HG03039 (cell line): ENCODE results near the gene HPS1.

Experiments used
- ATAC-seq: cut with Tn5 transposase; IDR thresholded peaks from one replicate; pipeline ENCODE4 v1.9.1; 2021; ENCODE audit warnings: mild to moderate bottlenecking, moderate library complexity; ENCODE audit not compliant: unreplicated experiment

The HPS1 gene

DNA sequence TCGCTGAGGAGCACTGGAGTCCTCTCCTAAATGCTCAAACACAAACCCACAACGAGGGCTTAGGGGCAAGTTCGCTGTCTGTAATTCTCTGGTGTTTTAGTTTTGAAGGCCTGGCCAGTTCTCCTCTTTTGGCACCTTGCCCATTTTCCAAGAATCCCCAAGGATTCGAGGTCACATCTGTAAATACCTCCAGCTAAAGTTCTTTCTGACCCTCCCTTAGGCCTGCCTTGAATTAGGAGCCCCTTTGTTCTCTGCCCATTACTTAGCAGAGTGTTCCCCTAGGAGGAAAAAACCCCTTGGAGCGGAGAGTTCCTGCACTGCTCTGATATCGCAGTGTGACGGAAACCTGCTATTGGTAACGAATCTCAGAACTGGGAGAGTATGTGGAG is 31.0 kb downstream of the HPS1 start:
- ATAC-seq: no peak

DNA sequence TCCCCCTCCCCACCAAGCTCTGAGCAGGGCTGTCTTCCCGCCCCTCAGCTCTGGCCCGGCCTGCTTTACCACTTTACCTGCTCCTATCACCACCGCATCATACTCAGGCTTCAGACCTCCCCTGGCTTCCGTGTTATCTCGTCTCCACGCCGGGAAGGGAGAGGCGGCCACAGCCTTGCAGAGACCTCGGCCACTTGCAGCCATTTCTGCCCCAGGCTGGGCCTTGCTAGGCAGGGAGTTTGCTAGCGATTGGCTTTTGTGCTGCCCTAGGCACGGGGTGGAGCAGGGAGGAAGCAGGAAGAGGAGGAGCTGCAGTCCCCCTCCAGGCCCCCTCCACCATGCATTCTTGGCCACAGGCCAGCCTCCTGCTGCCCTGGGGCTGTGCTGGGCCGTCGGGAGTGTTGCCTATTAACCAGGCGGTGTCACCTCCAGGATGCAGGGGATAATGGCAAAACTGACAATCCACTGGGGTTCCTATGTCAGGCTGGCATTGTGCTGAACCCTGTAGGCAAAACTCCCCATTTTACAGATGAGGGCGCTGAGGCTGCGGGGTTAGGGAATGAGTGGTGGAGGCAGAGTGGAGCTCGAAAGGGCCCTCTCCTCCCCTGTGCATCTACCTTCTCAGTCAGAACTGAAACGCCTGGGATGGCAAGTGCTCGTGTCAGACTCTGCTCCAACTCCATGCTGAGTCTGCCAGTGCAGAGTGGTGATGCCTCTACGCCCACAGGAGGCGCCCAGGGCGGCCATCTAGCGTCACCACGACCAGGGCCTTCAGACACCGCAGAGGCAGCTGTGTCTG is 31.6 kb downstream of the HPS1 start, which contains the start of gene PYROXD2:
TSS of gene PYROXD2 (minus strand) at position 251 of the 799 bp plus-strand sequence. CDS start at position 204, 47 bp downstream.
- no peak for ATAC-seq

DNA sequence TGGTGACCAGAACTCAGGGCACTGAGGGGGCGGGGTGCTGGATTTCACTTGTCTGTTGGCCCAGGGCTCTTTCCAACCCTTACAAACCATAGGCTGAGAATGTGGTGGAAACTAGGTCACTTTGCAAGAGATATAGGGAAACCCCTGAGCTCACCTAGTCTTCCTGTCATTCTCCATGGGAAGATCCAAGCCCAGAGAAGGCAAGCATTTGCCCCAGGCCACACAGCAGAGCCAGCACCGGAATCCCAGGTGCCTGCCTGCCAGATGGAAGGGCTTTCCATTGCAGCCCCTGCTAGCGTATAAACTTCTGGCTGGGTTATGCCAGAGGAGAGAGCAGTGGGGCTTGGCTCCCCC is 32.2 kb downstream of the HPS1 start:
- ATAC-seq: no peak

DNA sequence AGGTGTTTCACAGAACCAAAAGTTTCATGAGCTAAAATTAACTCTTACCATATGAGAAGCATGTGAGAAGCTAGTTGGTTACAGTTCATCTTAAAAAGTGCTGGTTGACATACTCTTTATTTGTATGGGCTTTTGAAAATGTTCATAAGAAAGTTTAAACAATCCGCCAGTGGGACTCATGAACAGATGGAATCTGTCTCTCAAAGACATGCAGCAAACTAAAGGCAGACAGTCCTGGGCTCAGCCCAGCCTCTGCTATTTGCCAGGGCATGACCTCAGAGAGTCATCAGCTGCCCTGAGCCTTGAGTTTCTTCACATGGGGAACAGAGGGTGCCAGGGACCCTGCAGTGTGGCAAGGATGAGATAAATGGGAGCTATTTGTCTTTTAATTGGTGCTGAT is 35.0 kb downstream of the HPS1 start:
- no peak for ATAC-seq

DNA sequence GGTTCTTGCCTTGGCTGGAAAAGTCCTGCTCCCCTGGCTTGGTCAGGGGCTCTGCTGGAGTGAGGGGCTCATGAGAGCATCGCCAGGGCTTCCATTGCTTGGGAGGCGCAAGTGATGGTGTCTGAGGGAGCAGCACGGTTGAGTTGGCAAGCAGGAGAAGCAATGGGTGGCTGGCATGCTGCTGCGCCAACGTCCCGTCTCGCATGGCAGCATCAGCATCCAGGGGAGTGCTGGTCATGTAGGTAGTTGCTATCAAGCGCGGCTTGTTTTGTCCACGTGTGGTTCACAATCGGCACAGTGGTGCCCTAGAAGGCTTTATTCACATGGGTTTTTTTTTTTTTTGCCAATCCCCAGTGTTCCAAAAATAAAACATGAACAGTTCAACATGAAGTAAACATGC is 35.6 kb downstream of the HPS1 start:
- no peak for ATAC-seq

DNA sequence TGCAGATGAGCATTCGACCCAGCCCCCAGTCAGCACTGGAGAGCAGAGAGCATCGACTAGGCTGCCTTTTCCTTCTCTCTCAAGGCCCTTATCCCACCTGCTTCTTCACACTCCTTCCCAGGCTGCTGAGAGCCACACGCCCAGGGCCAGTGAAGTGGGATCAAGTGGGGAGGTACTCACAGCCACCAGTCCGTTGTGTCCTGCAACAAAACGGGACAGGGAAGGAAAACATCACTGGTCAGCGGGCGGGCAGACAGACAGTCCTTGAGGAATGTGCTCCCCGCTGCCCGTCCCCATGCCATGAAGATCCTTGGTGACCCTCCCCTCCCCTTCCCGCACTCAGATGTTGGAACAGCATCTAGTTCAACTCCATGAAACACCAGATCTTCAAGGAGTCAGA is 36.0 kb downstream of the HPS1 start:
- ATAC-seq: no peak

DNA sequence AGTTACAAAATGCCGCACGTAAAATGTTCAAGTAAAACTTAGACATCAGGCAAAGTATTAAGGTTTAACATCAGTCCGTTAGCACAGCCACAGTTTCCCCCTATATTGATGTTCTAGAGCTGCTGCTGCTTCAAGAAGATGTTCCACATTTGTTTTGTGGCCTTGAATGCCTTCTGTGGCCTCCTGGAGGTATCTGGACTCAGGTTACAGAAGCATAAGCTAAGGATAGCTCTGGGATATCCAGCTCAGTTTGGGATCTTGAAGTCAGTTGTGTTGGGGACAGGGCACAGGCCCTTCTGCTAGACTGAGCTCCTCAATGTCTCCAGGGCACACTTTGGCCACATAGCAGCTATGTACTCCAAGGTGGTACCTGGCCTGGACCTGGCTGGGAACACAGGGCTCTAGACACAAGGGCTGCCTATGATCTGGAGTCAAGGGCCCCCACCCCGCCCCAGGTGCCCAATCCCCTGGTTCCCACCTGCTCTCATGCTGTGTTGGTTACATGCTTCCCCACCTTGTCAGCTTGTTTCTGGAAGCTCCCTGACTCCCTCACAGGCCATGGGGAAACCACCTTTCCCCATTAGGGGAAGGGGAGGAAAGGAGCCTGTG is 36.5 kb downstream of the HPS1 start:
- no peak for ATAC-seq

DNA sequence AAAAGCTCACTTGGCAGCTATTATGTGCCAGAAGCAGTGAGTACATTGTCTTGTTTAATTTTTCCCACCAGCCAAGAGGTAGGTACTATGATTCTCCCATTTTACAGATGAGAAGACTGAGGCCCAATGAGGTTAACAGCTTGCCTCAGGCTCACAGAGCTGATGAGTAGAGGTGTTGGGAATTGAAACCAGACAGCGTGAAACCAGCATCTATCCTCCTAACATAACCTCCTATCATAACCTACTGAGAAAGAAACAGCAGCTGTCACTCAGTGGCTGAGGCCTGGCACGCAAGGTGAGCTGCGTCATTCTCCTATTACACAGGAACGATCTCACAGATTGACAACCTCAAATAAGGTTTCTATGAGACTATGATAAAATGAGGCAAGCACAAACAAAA is 37.9 kb downstream of the HPS1 start:
- ATAC-seq: no peak

DNA sequence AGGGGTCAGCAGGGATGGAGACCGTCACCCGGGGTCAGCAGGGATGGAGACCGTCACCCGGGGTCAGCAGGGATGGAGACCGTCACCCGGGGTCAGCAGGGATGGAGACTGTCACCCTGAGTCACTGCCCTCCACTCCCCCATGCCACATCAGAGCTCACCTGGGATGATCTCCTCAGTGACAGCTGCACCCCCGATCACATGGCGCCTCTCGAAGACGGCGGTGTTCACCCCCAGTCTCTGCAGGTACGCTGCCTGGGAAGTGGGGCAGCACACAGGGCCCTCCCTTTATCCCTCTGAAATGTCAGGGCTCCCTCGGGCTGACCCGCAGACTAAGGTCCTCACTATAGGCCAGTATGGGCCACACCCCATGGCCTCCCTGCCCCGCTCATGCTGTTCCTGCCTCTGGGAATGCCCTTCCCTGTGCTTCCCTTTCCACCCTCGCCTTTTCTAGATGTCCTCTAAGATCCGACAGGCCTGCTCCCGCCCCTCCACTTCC is 38.9 kb downstream of the HPS1 start:
- ATAC-seq: no peak

DNA sequence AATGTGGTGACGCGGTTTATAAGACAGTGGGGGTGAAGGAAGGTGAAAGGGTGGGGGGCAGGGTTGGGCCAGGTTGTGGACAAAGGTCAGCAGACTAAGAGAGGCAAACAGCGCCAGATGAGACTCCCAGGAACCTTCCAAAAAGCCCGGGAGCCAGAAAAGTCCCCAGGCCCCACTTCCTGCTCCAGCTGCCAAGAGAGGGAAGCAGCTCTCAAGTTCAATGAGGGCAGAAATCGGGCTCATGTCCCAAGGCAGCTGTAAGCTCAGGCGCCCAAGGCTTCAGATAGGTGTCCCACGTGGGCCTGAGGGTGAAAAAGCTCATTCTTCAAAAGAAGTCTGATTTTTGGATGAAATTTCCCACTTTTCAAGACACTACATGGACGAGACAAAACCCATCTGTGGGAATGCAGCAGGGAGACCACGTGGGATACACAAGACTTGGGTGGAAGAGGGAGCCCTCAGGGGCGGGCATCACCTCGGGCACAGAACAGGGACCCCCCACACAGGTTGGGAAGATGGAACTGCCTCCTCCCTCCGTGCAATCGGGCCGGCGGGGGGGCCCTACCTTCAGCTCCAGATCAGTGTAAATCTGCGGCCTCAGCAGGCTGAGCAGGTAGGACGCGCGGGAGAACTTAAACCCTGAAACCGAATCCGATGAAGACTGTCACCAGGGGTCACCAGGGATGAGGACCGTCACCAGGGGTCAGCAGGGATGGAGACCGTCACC is 39.6 kb downstream of the HPS1 start:
- no peak for ATAC-seq

DNA sequence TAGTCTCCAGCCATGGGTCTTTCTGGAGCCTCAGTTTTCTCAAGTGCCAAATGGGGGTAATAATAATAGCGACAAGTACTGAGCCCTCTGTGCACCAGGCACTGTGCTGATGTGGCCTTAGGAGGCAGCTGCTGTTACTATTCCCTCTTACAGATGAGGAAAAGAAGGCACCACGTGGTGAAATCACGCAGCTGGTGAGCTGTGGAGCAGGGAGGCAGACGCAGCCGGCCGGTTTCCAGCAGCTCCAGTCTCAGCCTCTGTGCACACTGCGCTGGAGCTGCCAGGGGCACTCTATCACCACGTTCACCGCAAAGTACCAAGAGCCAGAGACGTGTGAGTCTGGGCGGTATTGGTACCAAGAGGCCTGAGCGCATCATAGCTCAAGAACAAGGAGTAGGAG is 41.3 kb downstream of the HPS1 start:
- no peak for ATAC-seq

DNA sequence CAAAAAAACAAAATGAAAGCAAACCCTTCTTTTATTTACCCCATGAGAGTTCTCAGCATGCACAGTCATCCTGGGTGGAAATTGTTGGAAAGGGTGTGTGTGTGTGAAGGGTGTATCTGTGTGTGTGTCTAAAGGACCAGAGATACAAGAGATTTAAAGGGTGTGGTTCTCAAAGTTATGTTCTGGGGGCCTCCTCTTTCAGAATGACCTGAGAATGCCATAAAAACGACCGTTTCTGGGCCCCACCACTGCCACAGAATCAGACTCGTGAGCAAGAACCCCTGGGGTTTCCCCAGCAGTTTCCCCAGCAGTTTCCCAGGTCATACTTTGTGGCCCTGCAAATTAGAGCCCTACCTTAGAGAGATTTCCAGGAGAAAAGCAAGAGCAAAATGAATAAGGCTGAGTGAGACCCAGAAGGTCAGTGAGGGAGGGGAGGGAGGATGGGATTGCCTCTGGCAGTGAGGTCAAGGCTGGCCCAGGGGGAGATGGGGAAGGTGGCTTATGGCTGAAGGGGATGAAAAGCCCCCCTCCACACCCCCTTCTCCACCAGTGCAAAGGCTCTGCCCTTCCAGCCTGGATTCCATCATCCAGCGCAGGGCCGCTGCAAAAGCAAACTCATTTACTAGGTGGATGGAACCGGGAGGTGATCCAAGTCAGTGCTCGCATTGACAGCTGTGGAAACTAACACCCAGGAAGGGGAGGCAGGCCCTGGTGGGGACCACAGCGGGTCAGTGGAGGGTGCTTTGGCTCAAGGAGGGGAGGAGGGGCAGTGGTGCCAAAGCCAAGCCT is 42.0 kb downstream of the HPS1 start:
- peak; percentile 46 for ATAC-seq

DNA sequence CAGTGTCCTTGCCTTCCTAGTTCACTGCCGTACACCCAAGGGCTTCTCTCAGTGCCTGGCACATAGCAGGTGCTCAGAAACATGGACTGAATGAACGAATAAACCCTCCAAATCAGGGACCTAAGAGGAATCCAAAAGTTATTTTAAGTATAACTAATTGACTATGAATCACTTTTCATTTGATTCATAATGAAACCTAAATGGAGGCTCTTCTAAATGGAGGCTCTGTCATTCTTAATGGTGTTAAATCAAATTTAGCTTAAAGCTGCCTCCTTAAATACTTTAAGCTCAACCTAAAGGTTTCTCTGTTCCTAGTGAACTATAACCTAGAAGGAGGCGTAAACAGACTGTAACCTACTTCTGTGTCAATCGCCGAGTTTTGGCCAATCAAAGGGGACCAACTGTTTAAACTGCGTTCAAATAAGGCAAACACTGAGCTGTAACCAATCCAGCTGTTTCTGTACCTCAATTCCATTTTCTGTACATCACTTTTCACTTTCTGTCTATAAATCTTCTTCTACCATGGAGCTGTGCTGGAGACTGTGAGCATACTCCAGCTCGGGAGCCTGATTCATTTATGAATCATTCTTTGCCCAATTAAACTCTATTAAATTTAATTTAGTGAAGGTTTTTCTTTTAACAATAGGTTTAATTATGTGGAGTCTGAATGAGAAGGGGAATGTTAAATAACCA is 42.8 kb downstream of the HPS1 start:
- ATAC-seq: no peak

DNA sequence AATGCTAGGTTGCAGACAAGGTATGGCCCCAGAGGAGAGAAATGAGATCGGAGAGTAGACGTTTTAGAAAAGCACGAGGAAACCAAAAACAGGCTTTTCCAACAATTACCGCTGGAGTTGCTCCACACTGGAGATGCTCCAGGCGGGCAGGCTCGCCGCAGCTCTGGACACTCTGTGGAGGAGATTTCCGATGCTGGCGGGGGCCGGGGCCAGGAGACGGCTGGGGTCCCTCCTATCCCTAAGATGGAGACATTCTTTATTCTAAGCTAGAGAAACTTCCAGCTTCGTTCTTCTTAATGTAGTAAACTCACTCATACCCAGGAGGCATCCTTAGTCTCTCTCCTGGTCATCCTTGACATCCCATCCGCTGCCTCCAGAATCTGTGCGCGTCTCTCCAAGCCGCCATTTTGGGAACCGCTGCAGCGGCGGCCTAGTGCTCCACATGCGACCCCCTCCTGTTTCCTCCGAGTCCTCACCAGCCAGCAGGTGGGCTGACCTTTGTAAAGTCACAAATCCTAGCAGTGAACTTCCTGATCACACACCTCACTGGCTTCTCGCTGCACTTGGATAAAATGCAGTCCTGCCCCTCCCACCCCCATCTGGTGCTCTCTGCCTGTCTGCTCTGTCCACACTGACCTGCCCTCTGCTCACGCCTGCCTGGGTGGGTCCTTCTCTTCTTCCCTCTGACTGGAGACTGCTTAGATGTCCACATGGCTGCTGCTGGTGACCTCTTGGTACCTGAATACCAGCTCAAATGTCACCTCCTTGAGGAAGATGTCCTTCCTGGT is 43.6 kb downstream of the HPS1 start:
- no peak for ATAC-seq

DNA sequence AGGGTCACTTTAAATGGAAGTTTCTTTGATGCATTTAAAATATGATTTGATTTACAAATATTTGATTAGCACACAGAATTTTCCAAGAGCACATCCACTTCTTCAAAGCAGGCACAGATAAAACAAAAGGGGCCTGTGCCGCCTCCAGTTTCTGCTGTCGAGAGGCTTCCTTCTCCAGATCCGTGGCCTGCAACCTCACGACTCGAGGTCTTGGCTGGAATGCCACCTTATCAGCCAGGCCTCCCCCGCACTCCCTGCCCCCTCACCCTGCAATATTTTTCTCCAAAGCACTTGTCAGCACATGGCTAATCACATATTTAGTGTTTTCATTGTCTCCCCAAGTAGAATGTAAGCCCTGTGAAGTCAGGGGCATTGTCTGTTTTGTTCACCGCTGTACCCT is 44.3 kb downstream of the HPS1 start:
- ATAC-seq: no peak

DNA sequence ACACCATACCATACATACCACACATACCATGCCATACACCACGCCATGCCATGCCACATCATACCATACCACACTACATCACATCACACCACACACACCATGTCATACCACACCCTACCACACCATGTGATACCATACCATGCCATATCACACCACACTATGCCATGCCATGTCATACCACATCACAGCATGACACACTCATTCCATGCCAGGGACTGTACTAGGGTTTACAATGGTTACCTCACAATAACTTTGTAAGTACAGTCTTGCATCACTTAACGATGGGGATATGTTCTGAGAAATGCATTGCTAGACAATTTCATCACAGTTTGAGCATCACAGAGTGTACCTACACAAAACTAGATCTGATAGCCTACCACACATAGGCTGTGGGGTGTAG is 46.3 kb downstream of the HPS1 start:
- no peak for ATAC-seq

DNA sequence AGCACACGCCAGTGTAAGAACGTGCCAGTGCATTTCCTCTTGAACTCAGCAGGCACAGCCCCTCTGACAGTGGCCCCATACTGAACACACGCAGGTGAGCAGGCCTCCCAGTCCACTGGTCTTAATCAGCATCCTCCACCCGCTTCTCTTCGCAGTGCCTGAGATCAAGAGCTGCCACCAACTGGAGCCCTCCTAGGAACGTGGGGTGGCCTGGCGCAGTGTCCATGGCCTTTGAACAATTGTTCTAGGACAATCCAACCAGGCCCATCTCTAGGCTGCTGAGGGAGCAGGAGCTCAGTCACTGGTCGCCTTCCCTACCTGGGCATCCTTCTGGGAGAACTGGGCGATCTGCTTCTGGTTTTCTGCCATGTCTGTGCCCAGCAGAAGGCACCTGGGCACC is 47.0 kb downstream of the HPS1 start:
- ATAC-seq: no peak

DNA sequence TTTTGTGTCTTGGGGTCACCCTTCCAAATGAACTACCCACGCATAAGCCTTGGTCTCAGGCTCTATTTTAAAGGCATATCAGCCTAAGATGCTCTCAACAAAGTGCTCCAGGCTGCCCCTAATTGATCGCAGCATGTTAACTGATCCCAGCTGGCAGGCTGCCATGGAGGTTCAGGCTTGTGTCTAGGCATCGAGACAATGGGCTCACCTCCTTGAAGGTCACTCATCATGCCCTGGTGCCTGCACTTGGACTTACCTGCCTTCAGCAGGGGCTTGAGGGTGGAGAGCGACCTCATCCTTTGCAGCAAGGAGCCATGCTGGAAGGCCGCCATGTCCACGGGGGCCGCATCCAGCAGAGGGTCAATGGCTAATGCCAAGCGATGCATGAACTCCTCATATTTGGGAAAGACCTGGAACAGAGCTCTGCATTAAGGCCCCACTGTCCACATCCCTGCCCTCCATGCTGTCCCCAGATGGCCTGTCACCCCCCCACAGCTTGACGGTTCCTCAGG is 49.6 kb downstream of the HPS1 start:
- ATAC-seq: no peak
